ENCODE results near the gene PTPRM. TPM values are rescaled to one million over a fixed set of nuclear protein-coding genes. Genes with fewer than 3 reads are reported as not detected.

Gene PTPRM
- polyA plus RNA-seq, 1 of the 3 experiments (the other 2 are of a cell fraction): 16.0 TPM

DNA sequence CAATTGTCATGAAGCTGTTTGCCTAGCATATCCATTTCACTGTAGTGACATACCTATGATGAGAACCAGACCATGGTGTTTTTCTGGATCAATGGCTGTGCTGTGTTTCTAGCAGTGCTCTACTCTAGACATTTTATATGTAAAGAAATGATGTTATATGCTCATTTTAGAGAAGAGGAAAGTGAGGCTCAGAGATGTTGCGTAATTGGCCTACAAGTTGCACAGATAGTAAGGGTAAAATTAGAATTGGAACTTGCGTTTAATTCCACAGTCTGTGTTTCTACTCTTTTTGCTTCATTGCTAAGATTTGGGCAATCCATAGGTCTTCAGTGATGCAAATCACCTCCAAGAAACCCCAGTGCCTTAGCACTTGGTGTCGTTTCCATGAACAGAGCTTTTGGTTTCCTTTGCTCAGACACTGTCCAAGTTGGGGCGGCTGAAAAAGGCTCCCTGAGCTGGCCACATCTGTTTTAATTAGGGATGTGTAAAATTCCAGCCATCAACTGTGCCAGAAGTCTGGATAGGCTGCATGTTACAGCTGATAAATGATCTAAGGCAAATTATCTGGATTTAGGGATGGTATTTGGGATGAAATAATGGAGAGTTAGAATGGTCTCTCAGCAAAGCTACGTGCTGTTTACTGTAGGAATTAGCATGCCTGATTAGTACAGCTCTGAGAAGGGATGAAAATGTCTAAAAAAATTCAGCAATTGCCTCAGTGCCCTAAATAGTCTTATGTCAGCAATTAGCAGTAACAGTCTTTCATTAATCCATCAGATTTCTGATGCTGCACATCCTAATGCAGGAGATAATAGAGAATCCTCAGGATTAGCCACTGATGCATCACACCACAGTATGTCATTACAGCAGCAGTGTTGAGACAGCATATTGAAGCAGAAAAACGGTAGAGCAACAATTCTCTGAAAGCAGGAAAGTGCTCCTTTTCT lies 65.3 kb downstream of the PTPRM start:
- H3K27me3 ChIP-seq (ENCODE audit: insufficient read depth): no peaks in the 10 kb centered on the region
- 49% methylated on average over 6 of the region's 6 CpGs for WGBS (ENCODE audit: low lambda C conversion rate)
- DNase-seq: no peak

DNA sequence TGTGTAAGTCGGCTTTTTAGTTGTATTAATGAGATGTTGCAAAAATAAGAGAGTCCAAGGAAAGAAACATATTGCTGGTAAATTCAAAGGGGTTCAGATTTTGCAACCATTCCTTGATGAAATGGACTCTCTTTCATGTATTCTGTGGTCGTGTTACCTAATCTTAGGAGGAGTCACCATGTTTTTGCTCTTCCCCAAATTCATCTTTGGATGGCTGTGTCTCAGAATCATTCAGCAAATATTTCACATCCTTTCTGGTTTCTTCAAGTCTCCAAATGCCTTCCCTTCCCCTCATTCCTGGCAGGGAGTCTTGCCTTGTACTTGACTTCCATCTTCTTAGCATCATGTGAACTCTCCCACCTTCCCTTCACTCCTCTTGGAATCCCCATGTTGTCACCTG lies 66.1 kb downstream of the PTPRM start:
- Histone ChIP-seq H3K36me3 (replicated peaks in 1 of 2; ENCODE audit: control insufficient read depth in 1 of 2, insufficient read depth in 2 of 2, low read length in 1 of 2) (no peaks in the 10 kb centered on the region), H4K20me1 (ENCODE audit: insufficient read depth) (no peaks in the 10 kb centered on the region), H3F3A (replicated peaks; ENCODE audit: insufficient read depth) (no peaks in the 10 kb centered on the region), H2AFZ (ENCODE audit: low read depth) (no peak overlapping the region), H3K4me3 (ENCODE audit: low read depth in 2 of 2, low read length in 1 of 2) (no peak overlapping the region), H3K79me2 (ENCODE audit: insufficient read depth) (no peaks in the 10 kb centered on the region), H3K9me3 (no peaks in the 10 kb centered on the region), H3K9ac (no peak overlapping the region), H3K9me2 (no peaks in the 10 kb centered on the region), H3K27ac (ENCODE audit: low read depth in 2 of 2, low read length in 1 of 2) (no peak overlapping the region), H3K4me2 (no peak overlapping the region), H3K27me3 (ENCODE audit: insufficient read depth) (no peaks in the 10 kb centered on the region), H3K4me1 (ENCODE audit: control insufficient read depth in 1 of 2, insufficient read depth in 2 of 2, low read depth in 1 of 2, low read length in 1 of 2) (peaks cover 0 to 11% of the 10 kb centered on the region in 2 experiments; a peak in 2 of 4 replicates)
- no peak for DNase-seq
- POLR2A ChIA-PET: no interaction called here
- WGBS (ENCODE audit: low lambda C conversion rate): 25% methylated on average over 2 of the region's 2 CpGs
- CTCF ChIA-PET: no interaction called here
- TF ChIP-seq EP300 (IDR thresholded peaks at IDR 0.05; ENCODE audit: borderline replicate concordance in 1 of 2, low read depth in 1 of 2, low read length in 1 of 2): no peak
- TF ChIP-seq RXRA (IDR thresholded peaks at IDR 0.05; ENCODE audit: borderline replicate concordance, low read depth): no peak
- no peak for TF ChIP-seq MXI1 (IDR thresholded peaks at IDR 0.05; ENCODE audit: low read depth, low read length)
- TF ChIP-seq SIN3A (IDR thresholded peaks at IDR 0.05; ENCODE audit: borderline replicate concordance, low read depth, low read length): no peak
- no peak for TF ChIP-seq NRF1 (IDR thresholded peaks at IDR 0.05; ENCODE audit: low read depth, low read length)
- TF ChIP-seq, protein P1, sequence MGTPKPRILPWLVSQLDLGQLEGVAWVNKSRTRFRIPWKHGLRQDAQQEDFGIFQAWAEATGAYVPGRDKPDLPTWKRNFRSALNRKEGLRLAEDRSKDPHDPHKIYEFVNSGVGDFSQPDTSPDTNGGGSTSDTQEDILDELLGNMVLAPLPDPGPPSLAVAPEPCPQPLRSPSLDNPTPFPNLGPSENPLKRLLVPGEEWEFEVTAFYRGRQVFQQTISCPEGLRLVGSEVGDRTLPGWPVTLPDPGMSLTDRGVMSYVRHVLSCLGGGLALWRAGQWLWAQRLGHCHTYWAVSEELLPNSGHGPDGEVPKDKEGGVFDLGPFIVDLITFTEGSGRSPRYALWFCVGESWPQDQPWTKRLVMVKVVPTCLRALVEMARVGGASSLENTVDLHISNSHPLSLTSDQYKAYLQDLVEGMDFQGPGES (IDR thresholded peaks at IDR 0.05; ENCODE audit: low read depth, low read length): no peak
- TF ChIP-seq, protein P2, sequence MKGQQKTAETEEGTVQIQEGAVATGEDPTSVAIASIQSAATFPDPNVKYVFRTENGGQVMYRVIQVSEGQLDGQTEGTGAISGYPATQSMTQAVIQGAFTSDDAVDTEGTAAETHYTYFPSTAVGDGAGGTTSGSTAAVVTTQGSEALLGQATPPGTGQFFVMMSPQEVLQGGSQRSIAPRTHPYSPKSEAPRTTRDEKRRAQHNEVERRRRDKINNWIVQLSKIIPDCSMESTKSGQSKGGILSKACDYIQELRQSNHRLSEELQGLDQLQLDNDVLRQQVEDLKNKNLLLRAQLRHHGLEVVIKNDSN (IDR thresholded peaks at IDR 0.05; ENCODE audit: borderline replicate concordance, low read depth): no peak
- TF ChIP-seq, protein P3, sequence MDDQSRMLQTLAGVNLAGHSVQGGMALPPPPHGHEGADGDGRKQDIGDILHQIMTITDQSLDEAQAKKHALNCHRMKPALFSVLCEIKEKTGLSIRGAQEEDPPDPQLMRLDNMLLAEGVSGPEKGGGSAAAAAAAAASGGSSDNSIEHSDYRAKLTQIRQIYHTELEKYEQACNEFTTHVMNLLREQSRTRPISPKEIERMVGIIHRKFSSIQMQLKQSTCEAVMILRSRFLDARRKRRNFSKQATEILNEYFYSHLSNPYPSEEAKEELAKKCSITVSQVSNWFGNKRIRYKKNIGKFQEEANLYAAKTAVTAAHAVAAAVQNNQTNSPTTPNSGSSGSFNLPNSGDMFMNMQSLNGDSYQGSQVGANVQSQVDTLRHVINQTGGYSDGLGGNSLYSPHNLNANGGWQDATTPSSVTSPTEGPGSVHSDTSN (IDR thresholded peaks at IDR 0.05): no peak
- no peak for TF ChIP-seq MEF2A (IDR thresholded peaks at IDR 0.05; ENCODE audit: borderline replicate concordance, low read depth)
- TF ChIP-seq ELF1 (IDR thresholded peaks at IDR 0.05): no peak
- TF ChIP-seq RAD21 (IDR thresholded peaks at IDR 0.05; ENCODE audit: low read length): no peak
- TF ChIP-seq SMC3 (IDR thresholded peaks at IDR 0.05; ENCODE audit: low read depth, low read length): no peak
- TF ChIP-seq YY1 (IDR thresholded peaks at IDR 0.05; ENCODE audit: low read depth): no peak
- no peak for TF ChIP-seq NFIC (IDR thresholded peaks at IDR 0.05; ENCODE audit: borderline replicate concordance)

More for the DNA sequence above, 65.3 kb downstream of the PTPRM start:
- TF ChIP-seq, protein P4, sequence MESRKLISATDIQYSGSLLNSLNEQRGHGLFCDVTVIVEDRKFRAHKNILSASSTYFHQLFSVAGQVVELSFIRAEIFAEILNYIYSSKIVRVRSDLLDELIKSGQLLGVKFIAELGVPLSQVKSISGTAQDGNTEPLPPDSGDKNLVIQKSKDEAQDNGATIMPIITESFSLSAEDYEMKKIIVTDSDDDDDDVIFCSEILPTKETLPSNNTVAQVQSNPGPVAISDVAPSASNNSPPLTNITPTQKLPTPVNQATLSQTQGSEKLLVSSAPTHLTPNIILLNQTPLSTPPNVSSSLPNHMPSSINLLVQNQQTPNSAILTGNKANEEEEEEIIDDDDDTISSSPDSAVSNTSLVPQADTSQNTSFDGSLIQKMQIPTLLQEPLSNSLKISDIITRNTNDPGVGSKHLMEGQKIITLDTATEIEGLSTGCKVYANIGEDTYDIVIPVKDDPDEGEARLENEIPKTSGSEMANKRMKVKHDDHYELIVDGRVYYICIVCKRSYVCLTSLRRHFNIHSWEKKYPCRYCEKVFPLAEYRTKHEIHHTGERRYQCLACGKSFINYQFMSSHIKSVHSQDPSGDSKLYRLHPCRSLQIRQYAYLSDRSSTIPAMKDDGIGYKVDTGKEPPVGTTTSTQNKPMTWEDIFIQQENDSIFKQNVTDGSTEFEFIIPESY (IDR thresholded peaks at IDR 0.05; ENCODE audit: borderline replicate concordance, low read depth): no peak
- no peak for TF ChIP-seq EP300 (IDR thresholded peaks at IDR 0.05; ENCODE audit: borderline replicate concordance in 1 of 2, low read depth in 1 of 2, low read length in 1 of 2)
- no peak for TF ChIP-seq FOXJ3 (CRISPR knock-in tag; IDR thresholded peaks at IDR 0.05)
- TF ChIP-seq CHD2 (IDR thresholded peaks at IDR 0.05; ENCODE audit: low read length, partially characterized antibody): no peak
- TF ChIP-seq SIN3A (IDR thresholded peaks at IDR 0.05; ENCODE audit: borderline replicate concordance, low read depth, low read length): no peak
- H3K27ac ChIP-seq (ENCODE audit: low read depth in 2 of 2, low read length in 1 of 2): no peak overlapping the region
- no peak overlapping the region for H3K4me2 ChIP-seq
- H3F3A ChIP-seq (replicated peaks; ENCODE audit: insufficient read depth): no peaks in the 10 kb centered on the region
- no peaks in the 10 kb centered on the region for H3K79me2 ChIP-seq (ENCODE audit: insufficient read depth)
- H2AFZ ChIP-seq (ENCODE audit: low read depth): no peak overlapping the region
- H3K9me3 ChIP-seq: no peaks in the 10 kb centered on the region
- no peaks in the 10 kb centered on the region for H3K36me3 ChIP-seq (replicated peaks in 1 of 2; ENCODE audit: control insufficient read depth in 1 of 2, insufficient read depth in 2 of 2, low read length in 1 of 2)
- POLR2A ChIA-PET: no interaction called here
- CTCF ChIA-PET: interaction anchor here (0.7 to 1.5 kb wide), 2 partner anchors 13 to 1124 kb away, joined by 3 read pairs; no protein-coding TSS in a partner anchor
- H3K9ac ChIP-seq: no peak overlapping the region
- H3K4me1 ChIP-seq (ENCODE audit: control insufficient read depth in 1 of 2, insufficient read depth in 2 of 2, low read depth in 1 of 2, low read length in 1 of 2): peaks cover 0 to 11% of the 10 kb centered on the region in 2 experiments; a peak in 2 of 4 replicates
- H4K20me1 ChIP-seq (ENCODE audit: insufficient read depth): no peaks in the 10 kb centered on the region
- H3K9me2 ChIP-seq: no peaks in the 10 kb centered on the region
- no peak overlapping the region for H3K4me3 ChIP-seq (ENCODE audit: low read depth in 2 of 2, low read length in 1 of 2)
